ENCODE measurements around the gene THSD4.

- TF ChIP-seq CTCF (IDR thresholded peaks at IDR 0.05) (no peak), POLR2A (IDR thresholded peaks at IDR 0.05) (no peak), EP300 (IDR thresholded peaks at IDR 0.05) (no peak)
These were observed 715.7 kb downstream of the THSD4 start for GRCh38 chr15:71830981-71831380.

All from suprapubic skin (tissue), 3 donors.